AG04449 (cell line): Measurements from ENCODE around the gene GMPR2.

Experiments
- CTCF ChIA-PET: fragments of 350-600 bp; formaldehyde crosslinking; extraction: SDS; loops from one replicate; lab custom pipeline; 2021; ENCODE audit warnings: antibody characterized with exemption; lab: Yijun Ruan, JAX
- POLR2A ChIA-PET: fragments of 400-600, 350-600 bp; formaldehyde crosslinking; extraction: SDS; loops from one replicate; lab custom pipeline; 2020; ENCODE audit warnings: antibody characterized with exemption, inconsistent platforms; lab: Yijun Ruan, JAX
- DNase-seq: peaks from one replicate; pipeline ENCODE4 v3.0.0-alpha.2; 2010; ENCODE audit warnings: low read depth, low spot score
- H3K4me3 ChIP-seq: 2 replicates; pipeline ENCODE4 v1.5.1; 2011; ENCODE audit warnings: low read depth, mild to moderate bottlenecking, control low read depth, low read length
- TF ChIP-seq, protein P1 (sequence below): IDR thresholded peaks from one replicate; pipeline ENCODE4 v1.5.1; 2011; ENCODE audit warnings: mild to moderate bottlenecking, moderate library complexity, low read length, control low read depth, inconsistent platforms; ENCODE audit not compliant: insufficient read depth; ENCODE audit errors: missing control alignments

Gene GMPR2

DNA sequence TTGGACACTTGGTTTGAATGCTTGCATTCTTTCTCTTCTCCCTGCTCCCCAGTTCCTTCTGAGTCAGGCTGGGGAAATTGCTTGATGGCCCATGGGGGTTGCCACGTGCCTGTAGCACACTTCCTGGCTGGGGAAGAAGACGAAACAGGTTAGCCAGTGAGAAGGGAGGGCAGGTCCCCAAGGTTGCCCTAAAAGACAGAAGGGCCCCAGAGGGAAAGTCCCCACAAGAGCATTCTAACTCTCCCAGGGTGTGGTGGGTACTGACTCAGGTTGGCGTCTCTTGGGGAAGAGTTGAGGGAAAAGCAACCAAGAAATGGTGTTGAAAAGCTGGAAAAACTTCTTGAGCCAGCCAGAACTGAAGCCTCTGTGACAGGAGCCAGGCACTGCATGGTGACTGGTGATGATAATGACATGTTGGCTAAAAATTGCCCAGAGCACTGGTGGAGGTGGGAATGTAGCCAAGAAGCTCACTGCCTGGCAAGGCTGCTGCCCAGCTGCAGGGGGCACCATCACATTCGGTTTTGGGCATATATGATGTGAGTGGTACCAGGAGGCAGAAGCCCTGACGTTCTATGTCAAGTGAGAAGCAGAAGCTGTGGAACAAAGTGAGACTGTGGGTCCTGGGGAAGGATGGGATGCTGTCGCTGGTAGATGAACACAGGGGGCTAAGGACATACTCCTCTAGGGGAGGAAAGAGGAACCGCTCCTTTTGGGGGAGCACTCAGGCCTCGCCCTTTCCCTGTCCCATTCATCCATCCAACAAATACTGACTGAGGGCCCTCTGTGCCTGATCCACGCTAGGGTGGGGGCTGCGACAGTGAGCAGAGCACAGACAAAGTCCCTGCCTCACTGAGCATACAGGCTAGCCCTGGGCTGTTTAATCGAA, 46.8 kb downstream of the GMPR2 start:
- H3K4me3 ChIP-seq = no peak overlapping the region
- no peak for DNase-seq
- CTCF ChIA-PET = interaction anchor here (1.2 to 7.7 kb wide), 6 partner anchors 9 to 189 kb away, joined by 3 to 63 read pairs (median 10); partner anchors contain the start of genes CIDEB and RABGGTA
- TF ChIP-seq, protein P1, sequence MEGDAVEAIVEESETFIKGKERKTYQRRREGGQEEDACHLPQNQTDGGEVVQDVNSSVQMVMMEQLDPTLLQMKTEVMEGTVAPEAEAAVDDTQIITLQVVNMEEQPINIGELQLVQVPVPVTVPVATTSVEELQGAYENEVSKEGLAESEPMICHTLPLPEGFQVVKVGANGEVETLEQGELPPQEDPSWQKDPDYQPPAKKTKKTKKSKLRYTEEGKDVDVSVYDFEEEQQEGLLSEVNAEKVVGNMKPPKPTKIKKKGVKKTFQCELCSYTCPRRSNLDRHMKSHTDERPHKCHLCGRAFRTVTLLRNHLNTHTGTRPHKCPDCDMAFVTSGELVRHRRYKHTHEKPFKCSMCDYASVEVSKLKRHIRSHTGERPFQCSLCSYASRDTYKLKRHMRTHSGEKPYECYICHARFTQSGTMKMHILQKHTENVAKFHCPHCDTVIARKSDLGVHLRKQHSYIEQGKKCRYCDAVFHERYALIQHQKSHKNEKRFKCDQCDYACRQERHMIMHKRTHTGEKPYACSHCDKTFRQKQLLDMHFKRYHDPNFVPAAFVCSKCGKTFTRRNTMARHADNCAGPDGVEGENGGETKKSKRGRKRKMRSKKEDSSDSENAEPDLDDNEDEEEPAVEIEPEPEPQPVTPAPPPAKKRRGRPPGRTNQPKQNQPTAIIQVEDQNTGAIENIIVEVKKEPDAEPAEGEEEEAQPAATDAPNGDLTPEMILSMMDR = no peak
- POLR2A ChIA-PET = interaction anchor here (0.6 to 1.1 kb wide), 2 partner anchors 8 to 49 kb away, joined by 3 to 4 read pairs; partner anchors contain the start of gene RABGGTA

DNA sequence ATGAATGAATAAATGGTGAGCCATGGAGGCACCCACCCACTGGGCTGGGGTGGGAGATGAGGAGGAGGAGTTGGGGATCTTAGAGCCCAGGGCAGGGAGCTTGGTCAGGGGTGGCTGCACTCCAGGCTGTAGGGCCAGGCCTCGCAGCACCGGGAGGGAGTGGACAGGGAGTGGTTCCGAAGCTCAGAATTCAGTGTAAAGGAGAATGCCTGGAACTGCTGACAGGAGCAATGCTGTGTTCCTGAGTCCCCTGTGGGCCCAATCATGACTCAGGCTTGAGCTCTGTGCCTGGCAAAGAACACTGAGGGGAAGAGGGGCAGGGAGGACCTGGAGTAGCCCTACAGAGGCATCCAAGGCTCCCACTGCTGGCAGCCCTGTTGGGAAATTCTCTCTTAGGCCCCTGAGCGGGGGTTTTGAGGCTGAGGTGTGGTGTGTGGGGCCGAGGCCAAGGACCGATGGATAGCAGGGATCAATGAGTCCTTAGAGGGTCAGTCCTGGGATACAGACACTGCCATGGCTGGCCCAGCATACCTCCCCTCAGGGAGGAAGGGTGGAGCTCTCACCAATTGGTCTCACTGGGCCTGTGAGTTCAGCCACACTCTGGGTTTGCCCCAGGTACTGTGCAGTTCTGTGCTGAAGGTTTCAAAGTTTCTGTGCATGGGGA, 48.2 kb downstream of the GMPR2 start:
- H3K4me3 ChIP-seq = no peak overlapping the region
- TF ChIP-seq, protein P1 = no peak
- CTCF ChIA-PET = interaction anchor here (0.7 to 7.7 kb wide), 7 partner anchors 10 to 65 kb away, joined by 3 to 63 read pairs (median 13); partner anchors contain the start of genes CIDEB, MDP1 and RABGGTA
- no peak for DNase-seq
- POLR2A ChIA-PET = interaction anchor here (1.1 kb wide), 1 partner anchor 10 kb away, joined by 4 read pairs; the partner anchor contains the start of gene RABGGTA

GRCh38 chr14:24281636-24282035, 48.9 kb downstream of the GMPR2 start:
- no peak for DNase-seq
- CTCF ChIA-PET = interaction anchor here (1.9 to 7.7 kb wide), 4 partner anchors 11 to 40 kb away, joined by 6 to 63 read pairs (median 20); partner anchors contain the start of genes RABGGTA and TINF2
- TF ChIP-seq, protein P1 = no peak
- POLR2A ChIA-PET = no interaction called here
- H3K4me3 ChIP-seq = no peak overlapping the region

DNA sequence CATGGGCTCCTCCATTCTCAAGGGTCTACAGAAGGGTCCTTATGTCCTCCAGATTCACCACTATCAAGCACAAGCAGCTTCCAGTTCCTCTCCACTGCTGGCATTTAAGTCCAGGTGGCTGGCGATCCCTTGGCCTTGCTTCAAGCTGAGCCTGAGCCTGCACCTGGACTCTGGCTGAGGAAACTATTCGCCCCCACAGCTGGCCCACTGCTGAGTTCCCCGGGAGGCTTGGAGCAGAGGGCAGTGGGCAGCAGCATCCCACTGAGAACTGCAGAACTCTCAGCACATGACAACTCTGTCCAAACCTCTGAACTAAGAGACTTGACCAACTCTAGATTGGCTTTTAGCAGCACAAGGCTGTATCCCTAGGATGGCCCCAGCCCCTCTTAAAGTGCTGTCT, 50.0 kb downstream of the GMPR2 start:
- H3K4me3 ChIP-seq = no peak overlapping the region
- ChIA-PET CTCF (interaction anchor here (0.9 to 7.7 kb wide), 6 partner anchors 10 to 150 kb away, joined by 3 to 63 read pairs (median 10); partner anchors contain the start of genes RABGGTA and TINF2), POLR2A (interaction anchor here (1.3 kb wide), 1 partner anchor 12 kb away, joined by 3 read pairs; the partner anchor contains the start of gene RABGGTA)
- no peak for DNase-seq
- TF ChIP-seq, protein P1 = no peak

GRCh38 chr14:24283796-24284460, 51.2 kb downstream of the GMPR2 start:
- ChIA-PET CTCF (interaction anchor here (1.5 to 7.7 kb wide), 7 partner anchors 9 to 42 kb away, joined by 6 to 63 read pairs (median 12); partner anchors contain the start of genes CIDEB, RABGGTA and TINF2), POLR2A (interaction anchor here (1.3 kb wide), 1 partner anchor 13 kb away, joined by 3 read pairs; the partner anchor contains the start of gene RABGGTA)
- TF ChIP-seq, protein P1 = no peak
- no peak for DNase-seq
- no peak overlapping the region for H3K4me3 ChIP-seq
